Measurements from ENCODE around the gene TPP2.

DNA sequence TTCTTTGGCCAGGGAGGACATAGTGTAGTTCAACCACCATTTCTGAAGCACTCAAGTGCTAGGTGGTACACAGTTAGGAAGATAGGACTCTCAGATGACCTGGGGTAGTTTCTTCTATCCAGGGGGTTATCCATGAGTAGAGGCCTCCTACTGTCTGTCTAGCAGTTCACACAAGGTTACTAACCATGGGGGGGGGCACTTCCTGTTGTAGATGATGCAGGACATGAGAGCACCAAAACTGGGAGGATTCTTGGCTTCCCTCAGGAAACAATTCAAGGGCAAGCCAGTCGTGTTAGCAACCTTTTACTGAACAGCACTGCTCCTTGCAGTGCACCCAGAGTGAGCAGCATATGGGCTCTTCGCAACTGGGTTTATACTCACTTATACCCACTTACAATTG is 8.9 kb upstream of the TPP2 start:
- TF ChIP-seq, protein P1, sequence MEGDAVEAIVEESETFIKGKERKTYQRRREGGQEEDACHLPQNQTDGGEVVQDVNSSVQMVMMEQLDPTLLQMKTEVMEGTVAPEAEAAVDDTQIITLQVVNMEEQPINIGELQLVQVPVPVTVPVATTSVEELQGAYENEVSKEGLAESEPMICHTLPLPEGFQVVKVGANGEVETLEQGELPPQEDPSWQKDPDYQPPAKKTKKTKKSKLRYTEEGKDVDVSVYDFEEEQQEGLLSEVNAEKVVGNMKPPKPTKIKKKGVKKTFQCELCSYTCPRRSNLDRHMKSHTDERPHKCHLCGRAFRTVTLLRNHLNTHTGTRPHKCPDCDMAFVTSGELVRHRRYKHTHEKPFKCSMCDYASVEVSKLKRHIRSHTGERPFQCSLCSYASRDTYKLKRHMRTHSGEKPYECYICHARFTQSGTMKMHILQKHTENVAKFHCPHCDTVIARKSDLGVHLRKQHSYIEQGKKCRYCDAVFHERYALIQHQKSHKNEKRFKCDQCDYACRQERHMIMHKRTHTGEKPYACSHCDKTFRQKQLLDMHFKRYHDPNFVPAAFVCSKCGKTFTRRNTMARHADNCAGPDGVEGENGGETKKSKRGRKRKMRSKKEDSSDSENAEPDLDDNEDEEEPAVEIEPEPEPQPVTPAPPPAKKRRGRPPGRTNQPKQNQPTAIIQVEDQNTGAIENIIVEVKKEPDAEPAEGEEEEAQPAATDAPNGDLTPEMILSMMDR (IDR thresholded peaks at IDR 0.05; ENCODE audit: low read length), result no peak
- TF ChIP-seq EZH2 (IDR thresholded peaks at IDR 0.05; ENCODE audit: borderline replicate concordance, low read length), result no peak
